ENCODE data around the gene PRRT2.

PRRT2 gene

DNA sequence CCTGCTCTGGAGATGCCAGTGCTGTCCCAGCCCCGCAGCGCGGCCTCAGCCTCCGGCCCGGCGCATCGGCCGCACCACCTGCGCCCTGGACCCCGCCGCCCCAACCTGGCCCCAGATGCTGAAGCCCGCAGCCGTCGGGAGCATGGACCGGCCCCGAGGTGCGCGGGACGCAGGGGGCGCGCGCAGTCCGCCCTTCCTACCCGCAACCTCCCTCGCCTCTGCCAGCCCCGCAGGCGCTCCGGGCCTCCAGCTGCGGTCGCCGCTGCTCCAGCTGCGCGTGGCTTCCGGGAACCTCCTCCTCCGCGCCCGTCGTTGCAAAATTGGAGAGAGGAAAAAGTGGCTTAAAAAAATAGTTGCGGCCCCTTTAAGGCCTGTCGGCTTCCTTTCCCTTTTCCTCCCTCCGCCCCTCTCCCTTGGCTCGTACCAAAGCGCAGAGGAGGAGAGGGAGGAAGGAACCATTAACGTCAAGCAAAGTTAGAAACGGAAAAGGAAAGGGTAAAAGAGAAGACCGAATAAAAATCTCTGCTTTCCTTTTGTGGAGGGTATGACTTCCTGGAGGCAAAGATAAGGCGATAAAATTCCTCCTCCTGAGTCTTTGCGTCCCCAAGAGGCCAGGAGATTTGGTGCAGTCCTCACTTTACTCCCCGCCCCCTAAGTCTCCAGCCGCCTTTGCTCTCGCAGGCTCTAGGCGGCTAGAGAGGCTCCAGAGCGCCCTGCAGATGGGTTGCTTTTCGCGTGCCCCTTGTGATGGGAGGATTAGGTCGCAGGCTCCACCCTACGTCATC is 51.1 kb downstream of the PRRT2 start, which contains the start of gene CDIPT:
Gene CDIPT (minus strand): TSS at position 343 of the 785 bp plus-strand sequence. CDS start 369 bp downstream, outside the sequence.
- DNase-seq (ENCODE audit: low spot score): peak; percentile 98

DNA sequence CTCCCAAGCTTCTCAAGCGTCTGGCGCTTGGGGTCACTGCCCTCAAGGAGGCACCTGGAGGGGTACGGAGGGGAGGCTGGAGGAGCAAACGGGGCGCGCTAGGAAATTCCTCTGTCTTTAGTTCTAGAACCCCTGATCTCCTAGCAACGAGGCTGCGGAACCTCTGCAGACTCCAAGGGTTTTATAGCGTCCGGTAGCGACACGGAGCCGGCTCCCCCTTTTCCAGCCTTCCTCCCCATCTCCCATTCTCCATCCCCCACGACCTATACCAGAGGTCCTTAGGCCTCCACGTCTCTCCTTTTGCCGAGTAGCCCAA is 51.6 kb downstream of the PRRT2 start:
- no peak for DNase-seq (ENCODE audit: low spot score)

DNA sequence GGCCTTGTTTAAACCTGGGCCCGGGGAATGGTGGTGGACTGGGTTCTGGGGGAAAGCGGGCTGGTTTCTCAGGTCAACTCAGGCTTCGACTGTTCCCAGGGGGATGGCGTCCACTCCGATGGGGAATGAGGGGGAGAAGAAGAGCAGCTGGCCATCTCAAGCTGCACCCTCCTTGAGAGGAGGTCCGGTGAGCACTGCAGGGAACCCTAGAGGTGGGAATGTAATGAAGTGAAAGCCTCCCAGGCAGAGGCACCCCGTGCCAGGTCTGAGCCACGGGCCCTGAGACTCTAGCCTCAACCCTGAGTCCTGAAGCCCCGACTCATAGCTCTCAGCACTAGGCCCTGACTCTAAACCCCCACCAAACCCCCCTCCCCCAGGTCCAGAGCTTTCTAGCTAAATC is 52.2 kb downstream of the PRRT2 start:
- DNase-seq (ENCODE audit: low spot score): no peak
